Measurements from ENCODE around the gene STK32C. TPM values are rescaled to one million over a fixed set of nuclear protein-coding genes. Genes with fewer than 3 reads are reported as not detected.

The STK32C gene
- total and polyA plus RNA-seq, 7 donors, result 3.6 to 11.7 (median 6.6) TPM

DNA sequence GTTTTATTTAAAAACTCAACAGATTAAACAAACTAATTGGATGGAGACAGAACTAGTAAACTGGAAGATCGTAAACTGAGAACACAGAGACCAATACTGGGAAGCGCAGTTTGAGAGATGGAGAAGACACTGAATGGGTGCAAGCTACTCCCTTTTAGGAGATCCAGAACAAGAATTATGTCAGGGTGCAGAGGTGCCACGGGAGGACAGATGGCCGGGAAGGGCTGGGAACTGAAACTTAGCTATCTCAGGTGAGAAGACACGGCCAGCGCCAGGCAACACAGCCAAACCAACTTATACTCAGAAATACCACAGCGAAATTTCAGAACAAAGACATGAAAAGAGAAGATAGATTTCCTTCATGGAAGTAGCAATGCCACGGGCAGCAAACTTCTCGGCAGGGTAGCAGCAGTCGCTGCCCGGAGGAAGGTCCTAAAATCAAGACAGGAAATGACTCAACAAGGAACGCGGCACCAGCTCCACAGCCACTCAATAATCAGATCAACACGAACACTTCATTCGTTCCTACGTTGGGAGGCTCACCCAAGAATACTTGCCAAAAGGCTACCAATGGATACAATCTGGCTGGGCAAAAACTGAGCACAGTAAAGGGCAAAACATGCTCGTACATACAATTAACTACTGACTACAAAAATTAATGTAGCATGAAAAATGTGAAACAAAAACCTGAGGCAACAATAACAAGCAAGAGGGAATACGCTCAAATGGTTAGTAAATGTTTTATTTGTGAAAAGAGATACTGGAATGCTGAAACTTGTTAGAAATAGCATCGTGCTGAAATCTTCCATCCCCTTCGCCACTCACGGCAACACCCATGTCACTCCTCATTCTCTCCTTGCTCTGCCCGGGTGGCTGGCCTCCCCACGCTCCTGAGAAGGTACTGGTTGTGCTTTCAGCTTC lies 22.1 kb upstream of the STK32C start:
- Histone ChIP-seq H3K36me3 (ENCODE audit: insufficient read depth in 1 of 2, low read depth in 1 of 2) (peaks cover 0 to 4% of the 10 kb centered on the region in 2 donors), H3K27me3 (ENCODE audit: insufficient read depth in 3 of 3, low read length in 2 of 3) (no peaks in the 10 kb centered on the region), H3K4me3 (peak overlapping the region; percentile 86), H3K9me3 (no peaks in the 10 kb centered on the region), H3K27ac (peak overlapping the region; percentile 82), H3K4me1 (peaks cover 25% of the 10 kb centered on the region)
- 62 to 68% (median 64%) methylated on average over 23 of the region's 23 CpGs for WGBS, 3 donors
- TF ChIP-seq, protein P1, sequence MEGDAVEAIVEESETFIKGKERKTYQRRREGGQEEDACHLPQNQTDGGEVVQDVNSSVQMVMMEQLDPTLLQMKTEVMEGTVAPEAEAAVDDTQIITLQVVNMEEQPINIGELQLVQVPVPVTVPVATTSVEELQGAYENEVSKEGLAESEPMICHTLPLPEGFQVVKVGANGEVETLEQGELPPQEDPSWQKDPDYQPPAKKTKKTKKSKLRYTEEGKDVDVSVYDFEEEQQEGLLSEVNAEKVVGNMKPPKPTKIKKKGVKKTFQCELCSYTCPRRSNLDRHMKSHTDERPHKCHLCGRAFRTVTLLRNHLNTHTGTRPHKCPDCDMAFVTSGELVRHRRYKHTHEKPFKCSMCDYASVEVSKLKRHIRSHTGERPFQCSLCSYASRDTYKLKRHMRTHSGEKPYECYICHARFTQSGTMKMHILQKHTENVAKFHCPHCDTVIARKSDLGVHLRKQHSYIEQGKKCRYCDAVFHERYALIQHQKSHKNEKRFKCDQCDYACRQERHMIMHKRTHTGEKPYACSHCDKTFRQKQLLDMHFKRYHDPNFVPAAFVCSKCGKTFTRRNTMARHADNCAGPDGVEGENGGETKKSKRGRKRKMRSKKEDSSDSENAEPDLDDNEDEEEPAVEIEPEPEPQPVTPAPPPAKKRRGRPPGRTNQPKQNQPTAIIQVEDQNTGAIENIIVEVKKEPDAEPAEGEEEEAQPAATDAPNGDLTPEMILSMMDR (IDR thresholded peaks at IDR 0.05), result no peak
- intact Hi-C loops (cut with DNase I), result no loop called here
- DNase-seq, result no peak
- ATAC-seq, result no peak

DNA sequence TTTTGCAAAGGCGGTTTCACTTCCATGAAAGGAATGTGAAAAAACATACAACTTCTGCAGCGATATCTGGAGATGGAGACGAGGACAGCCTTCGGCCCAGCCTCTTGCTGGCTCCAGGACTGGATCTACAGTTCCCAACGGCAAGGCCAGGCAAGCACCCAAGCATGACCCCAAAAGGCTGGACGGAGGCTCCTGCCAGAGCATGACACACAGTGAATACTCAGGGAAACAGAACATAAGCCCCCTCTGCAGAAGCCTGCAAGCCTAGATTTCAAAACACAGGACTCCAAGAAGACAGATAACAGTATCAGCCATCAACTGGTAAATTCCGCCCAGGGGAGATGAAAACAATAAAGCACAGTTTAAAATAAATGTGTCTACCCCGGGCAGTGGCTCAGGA lies 21.0 kb upstream of the STK32C start:
- Histone ChIP-seq H3K27ac (peak overlapping the region; percentile 82), H3K36me3 (ENCODE audit: insufficient read depth in 1 of 2, low read depth in 1 of 2) (peaks cover 0 to 4% of the 10 kb centered on the region in 2 donors), H3K9me3 (no peaks in the 10 kb centered on the region), H3K4me3 (no peak overlapping the region), H3K4me1 (peaks cover 29% of the 10 kb centered on the region), H3K27me3 (ENCODE audit: insufficient read depth in 3 of 3, low read length in 2 of 3) (no peaks in the 10 kb centered on the region)
- intact Hi-C loops (cut with DNase I), result no loop called here
- TF ChIP-seq, protein P1 (IDR thresholded peaks at IDR 0.05), result no peak
- ATAC-seq (no peak), DNase-seq (no peak)
- 44 to 53% (median 46%) methylated on average over 8 of the region's 8 CpGs for WGBS, 3 donors

DNA sequence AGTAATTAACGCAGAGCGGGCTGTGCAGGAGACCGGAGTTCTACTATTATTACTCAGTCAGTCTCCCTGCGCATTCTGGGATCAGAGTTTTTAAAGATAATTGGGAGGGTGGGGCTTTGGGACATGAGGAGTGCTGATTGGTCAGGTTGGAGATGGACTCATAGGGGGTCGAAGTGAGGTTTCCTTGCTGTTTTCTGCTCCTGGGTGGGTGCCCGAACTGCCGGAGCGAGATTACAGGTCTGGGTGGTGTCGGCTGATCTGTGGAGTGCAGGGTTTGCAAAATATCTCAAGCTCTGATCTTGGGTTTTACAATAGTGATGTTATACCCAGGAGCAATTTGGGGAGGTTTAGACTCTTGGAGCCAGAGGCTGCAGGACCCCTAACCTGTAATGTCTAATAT lies 20.4 kb upstream of the STK32C start:
- TF ChIP-seq, protein P1 (IDR thresholded peaks at IDR 0.05), result no peak
- intact Hi-C loops (cut with DNase I), result no loop called here
- DNase-seq (no peak), ATAC-seq (no peak)
- peaks cover 0 to 4% of the 10 kb centered on the region in 2 donors for H3K36me3 ChIP-seq (ENCODE audit: insufficient read depth in 1 of 2, low read depth in 1 of 2)
- H3K4me3 ChIP-seq, result no peak overlapping the region
- no peaks in the 10 kb centered on the region for H3K27me3 ChIP-seq (ENCODE audit: insufficient read depth in 3 of 3, low read length in 2 of 3)
- WGBS, 3 donors, result 93 to 97% (median 95%) methylated on average over 9 of the region's 9 CpGs
- H3K4me1 ChIP-seq, result peaks cover 29% of the 10 kb centered on the region
- H3K9me3 ChIP-seq, result no peaks in the 10 kb centered on the region
- H3K27ac ChIP-seq, result no peak overlapping the region

DNA sequence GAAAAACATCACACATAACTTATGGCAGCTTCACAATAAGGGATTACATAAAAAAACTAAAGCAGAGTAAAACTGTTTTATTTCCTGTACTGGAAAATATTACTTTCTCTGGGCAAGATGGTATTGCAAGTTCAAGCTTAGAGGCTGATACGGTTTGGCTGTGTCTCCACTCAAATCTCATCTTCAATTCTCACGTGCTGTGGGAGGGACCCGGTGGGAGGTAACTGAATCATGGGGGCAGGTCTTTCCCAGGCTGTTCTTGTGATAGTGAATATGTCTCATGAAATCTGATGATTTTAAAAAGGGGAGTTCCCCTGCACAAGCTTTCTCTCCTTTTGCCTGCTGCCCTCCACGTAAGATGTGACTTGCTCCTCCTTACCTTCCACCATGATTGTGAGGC lies 19.2 kb upstream of the STK32C start:
- Histone ChIP-seq H3K36me3 (ENCODE audit: insufficient read depth in 1 of 2, low read depth in 1 of 2) (peaks cover 0 to 4% of the 10 kb centered on the region in 2 donors), H3K9me3 (no peaks in the 10 kb centered on the region), H3K4me3 (no peak overlapping the region), H3K27ac (no peak overlapping the region), H3K27me3 (ENCODE audit: insufficient read depth in 3 of 3, low read length in 2 of 3) (no peaks in the 10 kb centered on the region), H3K4me1 (peaks cover 22% of the 10 kb centered on the region)
- TF ChIP-seq, protein P1 (IDR thresholded peaks at IDR 0.05), result no peak
- DNase-seq (no peak), ATAC-seq (no peak)
- WGBS, 3 donors, result 77 to 81% (median 77%) methylated on average over 4 of the region's 4 CpGs
- intact Hi-C loops (cut with DNase I), result no loop called here
